GM18499 (cell line): Measurements from ENCODE around the gene CAST.
"Not testable (repeated sequence)": the region's sequence is repeated elsewhere in the genome, so short reads cannot be mapped to it uniquely, and the experiment has no call there.

ENCODE experiments used
- ATAC-seq: cut with Tn5 transposase; IDR thresholded peaks from one replicate; pipeline ENCODE4 v1.9.1; 2021; ENCODE audit warnings: moderate number of reproducible peaks; ENCODE audit not compliant: insufficient read depth, unreplicated experiment

Gene CAST

GRCh38 chr5:96741106-96741505 lies 78.9 kb downstream of the CAST start:
- ATAC-seq: no peak

- ATAC-seq: no peak
Measured at GRCh38 chr5:96741891-96742309, 79.7 kb downstream of the CAST start.

DNA sequence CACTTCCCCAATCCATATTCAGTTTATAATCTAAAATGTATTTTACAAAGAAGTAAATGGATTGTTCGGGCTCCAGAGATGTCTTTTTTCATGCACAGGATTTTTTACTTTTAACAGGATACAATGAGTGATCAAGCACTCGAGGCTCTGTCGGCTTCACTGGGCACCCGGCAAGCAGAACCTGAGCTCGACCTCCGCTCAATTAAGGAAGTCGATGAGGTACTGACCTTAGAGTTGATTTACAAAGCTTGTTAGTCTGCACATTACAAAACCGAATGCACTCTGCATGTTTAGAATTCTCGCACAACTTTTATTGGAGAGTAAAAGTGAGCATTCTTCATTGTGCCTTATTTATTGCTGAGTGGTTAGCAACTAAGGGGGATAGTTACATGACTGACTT lies 80.4 kb downstream of the CAST start:
- ATAC-seq: no peak

GRCh38 chr5:96743065-96743768 lies 81.0 kb downstream of the CAST start:
- ATAC-seq: no peak

- no peak for ATAC-seq
Measured at GRCh38 chr5:96743805-96744204, 81.6 kb downstream of the CAST start.

- ATAC-seq: not testable (repeated sequence)
Measured at GRCh38 chr5:96744218-96744617, 82.0 kb downstream of the CAST start.

DNA sequence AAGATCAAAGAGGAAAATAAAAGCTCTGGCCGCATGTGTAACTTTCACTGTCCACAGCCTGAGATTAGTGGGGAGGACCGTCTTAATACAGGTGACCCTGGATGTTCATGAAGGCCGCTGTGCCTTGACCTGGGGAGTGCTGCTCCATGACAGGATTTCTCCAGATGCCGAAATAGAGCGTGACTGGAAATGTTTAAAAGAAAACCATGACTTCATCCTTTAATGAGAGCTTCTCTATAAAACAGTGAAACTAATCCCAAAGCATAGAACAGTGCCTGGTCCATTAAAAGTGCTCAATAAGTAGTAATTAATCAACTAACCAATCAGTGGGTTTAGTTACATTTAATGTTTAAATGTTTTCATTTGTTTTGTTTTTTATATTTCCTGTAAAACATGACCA lies 82.8 kb downstream of the CAST start:
- no peak for ATAC-seq

DNA sequence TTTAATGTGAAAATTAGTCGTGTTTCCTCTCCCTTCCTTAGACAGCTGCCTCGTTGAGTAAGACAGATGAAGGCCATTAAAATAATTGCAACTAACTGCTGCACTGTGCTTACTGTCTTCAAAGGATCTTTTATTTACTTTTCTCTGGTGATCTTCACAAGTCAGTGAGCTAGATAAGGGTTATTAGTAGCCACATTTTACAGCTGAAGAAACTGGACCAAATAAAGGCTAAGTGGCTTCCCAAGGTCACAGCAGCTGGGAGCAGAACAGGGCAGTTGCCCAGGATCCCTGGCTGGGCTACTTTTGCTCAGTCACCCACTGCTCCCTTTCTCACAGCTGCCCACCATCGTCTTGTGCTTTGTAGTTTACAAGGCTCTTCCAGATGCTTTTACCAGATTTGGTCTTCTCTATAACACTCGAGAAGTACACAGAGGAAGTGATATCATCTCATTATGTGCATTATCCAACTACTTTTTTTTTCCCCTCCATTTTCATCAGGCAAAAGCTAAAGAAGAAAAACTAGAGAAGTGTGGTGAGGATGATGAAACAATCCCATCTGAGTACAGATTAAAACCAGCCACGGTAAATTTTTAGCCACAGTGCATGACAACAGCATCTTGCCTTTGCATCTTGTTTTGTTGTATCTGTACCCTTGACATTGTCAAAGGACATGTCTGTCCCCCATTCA lies 83.8 kb downstream of the CAST start:
- ATAC-seq: no peak

- no peak for ATAC-seq
Measured at GRCh38 chr5:96747720-96748119, 85.5 kb downstream of the CAST start.

GRCh38 chr5:96750110-96750822 lies 88.1 kb downstream of the CAST start:
- ATAC-seq: no peak

- ATAC-seq: no peak
Measured at GRCh38 chr5:96751203-96752169, 89.3 kb downstream of the CAST start.

GRCh38 chr5:96752341-96753016 lies 90.3 kb downstream of the CAST start:
- no peak for ATAC-seq

DNA sequence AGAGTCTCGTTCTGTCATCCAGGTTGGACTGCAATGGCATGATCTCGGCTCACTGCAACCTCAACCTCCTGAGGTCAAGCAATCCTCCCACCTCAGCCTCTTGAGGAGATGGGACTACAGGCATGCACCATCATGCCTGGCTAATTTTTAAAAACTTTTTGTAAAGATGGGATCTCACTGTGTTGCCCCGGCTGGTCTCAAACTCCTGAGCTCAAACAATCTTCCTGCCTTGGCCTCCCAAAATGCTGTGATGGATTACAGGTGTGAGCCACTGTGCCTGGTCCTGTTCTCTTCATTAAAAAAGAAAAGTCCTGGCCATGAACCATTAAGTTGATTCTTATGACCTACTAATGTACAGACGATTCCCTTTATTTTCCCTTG lies 90.8 kb downstream of the CAST start:
- no peak for ATAC-seq

- ATAC-seq: no peak
Measured at GRCh38 chr5:96753848-96754247, 91.7 kb downstream of the CAST start.

DNA sequence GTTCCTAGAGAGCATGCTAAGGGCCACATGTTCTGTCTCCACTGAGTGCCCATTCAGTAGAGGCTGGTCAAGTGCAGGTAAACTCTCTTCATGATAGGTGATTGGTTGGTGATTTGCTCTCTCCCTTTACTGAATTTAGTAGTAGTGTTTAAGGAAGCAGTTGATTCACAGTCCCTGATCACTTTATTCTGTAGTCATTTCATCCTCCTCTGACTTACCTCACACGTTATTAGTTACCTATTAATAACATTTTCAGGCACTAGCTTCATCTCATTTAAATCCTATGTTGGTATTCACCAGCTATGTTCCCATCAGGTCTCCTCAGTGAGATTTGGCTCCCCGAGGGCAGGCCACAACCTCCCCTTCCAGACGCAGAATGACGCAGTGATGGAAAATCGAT lies 93.7 kb downstream of the CAST start:
- ATAC-seq: no peak

DNA sequence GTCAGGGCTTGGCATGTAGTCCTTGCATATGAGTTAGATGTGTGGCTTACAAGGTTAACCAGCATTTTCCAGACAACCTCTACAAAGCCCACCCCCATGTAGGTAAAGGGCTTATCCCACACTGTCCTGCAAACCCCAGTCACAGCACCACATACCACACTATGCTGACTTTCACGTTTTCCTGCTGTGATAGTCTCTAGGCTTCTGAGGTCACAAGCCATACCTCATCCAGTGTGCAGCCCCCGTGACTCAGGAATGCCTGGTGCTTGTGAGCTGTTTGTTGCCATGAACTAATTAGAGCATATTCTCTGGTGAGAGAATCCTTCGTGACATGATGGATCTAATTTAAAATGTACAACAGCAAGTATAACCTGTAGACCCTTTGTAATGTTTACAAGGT lies 94.8 kb downstream of the CAST start:
- no peak for ATAC-seq

GRCh38 chr5:96758621-96759020 lies 96.4 kb downstream of the CAST start:
- no peak for ATAC-seq

DNA sequence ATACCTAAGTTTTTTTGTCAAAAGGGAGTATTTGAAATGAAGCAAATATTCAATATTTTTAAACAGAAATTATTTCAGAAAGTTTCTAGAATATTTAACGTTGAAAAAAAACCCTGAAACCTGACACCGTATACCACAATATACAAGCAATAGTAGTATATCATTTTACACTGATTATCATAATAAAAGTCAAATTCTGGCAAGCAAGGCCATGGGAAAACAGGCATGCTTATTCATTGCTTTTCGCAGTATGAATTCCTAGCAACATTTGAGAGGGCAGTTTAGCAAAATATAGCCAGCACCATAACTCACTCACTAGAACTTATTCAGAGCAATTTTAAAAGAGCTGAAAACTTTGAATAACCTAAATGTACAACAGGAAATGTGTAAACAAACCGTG lies 99.4 kb downstream of the CAST start:
- no peak for ATAC-seq

DNA sequence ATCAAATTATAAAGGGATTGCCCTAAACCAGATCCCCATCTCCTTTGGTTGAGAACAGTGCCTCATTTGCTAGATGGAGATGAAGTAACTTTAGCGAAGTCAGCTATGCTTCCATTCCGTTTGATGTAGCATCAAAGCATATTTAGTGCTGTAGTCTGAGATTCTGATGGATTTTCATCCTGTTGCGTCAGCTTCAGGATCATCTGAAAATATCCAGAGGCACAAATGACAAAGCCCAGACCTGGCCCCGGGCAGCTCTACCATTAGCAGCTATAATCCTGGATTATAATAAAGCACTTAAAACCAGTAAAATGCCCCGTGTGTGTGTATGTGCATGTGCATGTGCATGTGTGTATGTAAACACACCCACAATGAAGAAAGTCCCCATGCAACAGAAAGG lies 100.8 kb downstream of the CAST start:
- ATAC-seq: no peak

DNA sequence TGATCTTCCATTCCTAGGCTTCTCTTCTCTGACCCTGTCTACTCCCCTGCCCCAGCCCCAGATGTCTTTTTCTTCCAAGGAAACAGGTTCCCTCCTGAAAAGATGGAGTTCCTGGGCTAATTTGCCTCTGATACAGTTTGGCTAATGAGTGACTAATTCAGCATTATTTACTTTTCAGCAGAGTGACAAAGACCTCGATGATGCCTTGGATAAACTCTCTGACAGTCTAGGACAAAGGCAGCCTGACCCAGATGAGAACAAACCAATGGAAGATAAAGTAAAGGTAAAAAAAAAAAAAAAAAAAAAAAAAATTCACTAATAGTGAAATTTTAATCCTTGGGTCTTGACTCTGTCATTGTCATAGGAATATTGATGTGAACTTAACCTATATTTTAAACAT lies 102.9 kb downstream of the CAST start:
- ATAC-seq: no peak
